H9 (cell line): Measurements from ENCODE around the gene PCNX2. TPM values are rescaled to one million over a fixed set of nuclear protein-coding genes. Genes with fewer than 3 reads are reported as not detected.

Experiments
- DNase-seq: peaks from one replicate; pipeline ENCODE4 v3.0.0-alpha.2; 2017
- H2AFZ ChIP-seq: one replicate; pipeline ENCODE4 v1.6.1; 2013; ENCODE audit warnings: mild to moderate bottlenecking, low read length, control low read depth, moderate library complexity
- H2AK5ac ChIP-seq: 2 replicates; pipeline ENCODE4 v1.6.1; 2013; ENCODE audit warnings: low read length, control low read depth, mixed read lengths; ENCODE audit not compliant: insufficient read length
- H2BK120ac ChIP-seq: one replicate; pipeline ENCODE4 v1.6.1; 2013; ENCODE audit warnings: low read depth, mild to moderate bottlenecking, low read length, control low read depth, inconsistent platforms; ENCODE audit not compliant: poor library complexity, severe bottlenecking
- H2BK12ac ChIP-seq: 2 replicates; pipeline ENCODE4 v1.6.1; 2013; ENCODE audit warnings: low read length, control low read depth, mixed read lengths, low read depth; ENCODE audit not compliant: insufficient read length
- H2BK15ac ChIP-seq: 2 replicates; pipeline ENCODE4 v1.6.1; 2013; ENCODE audit warnings: low read depth, low read length, control low read depth
- H2BK20ac ChIP-seq: one replicate; pipeline ENCODE4 v1.6.1; 2013; ENCODE audit warnings: low read depth, mild to moderate bottlenecking, low read length, control low read depth, inconsistent platforms; ENCODE audit not compliant: poor library complexity, severe bottlenecking
- H2BK5ac ChIP-seq: 2 replicates; pipeline ENCODE4 v1.6.1; 2013; ENCODE audit warnings: low read length, control low read depth, mixed read lengths; ENCODE audit not compliant: insufficient read length
- H3K14ac ChIP-seq: 2 replicates; pipeline ENCODE4 v1.6.1; 2013; ENCODE audit warnings: low read length, control low read depth; ENCODE audit not compliant: insufficient read depth
- H3K18ac ChIP-seq: 2 replicates; pipeline ENCODE4 v1.6.1; 2013; ENCODE audit warnings: low read depth, mild to moderate bottlenecking, mixed read lengths, low read length, control low read depth; ENCODE audit not compliant: insufficient read length
- H3K23ac ChIP-seq: 2 replicates; pipeline ENCODE4 v1.6.1; 2013; ENCODE audit warnings: low read length, control low read depth, mixed read lengths, low read depth; ENCODE audit not compliant: insufficient read length
- H3K23me2 ChIP-seq: 2 replicates; pipeline ENCODE4 v1.6.1; 2013; ENCODE audit warnings: low read depth, mild to moderate bottlenecking, mixed read lengths, low read length, control low read depth; ENCODE audit not compliant: insufficient read length, poor library complexity, severe bottlenecking
- H3K27ac ChIP-seq: 2 replicates; pipeline ENCODE4 v1.5.1; 2013; ENCODE audit warnings: low read length, control low read depth, mixed read lengths, low read depth; ENCODE audit not compliant: insufficient read length
- H3K27me3 ChIP-seq: 2 replicates; pipeline ENCODE4 v1.6.1; 2013; ENCODE audit warnings: low read length, control low read depth, inconsistent platforms; ENCODE audit not compliant: insufficient read depth
- H3K4ac ChIP-seq: 2 replicates; pipeline ENCODE4 v1.6.1; 2013; ENCODE audit warnings: low read depth, mild to moderate bottlenecking, control low read depth, inconsistent platforms, low read length, moderate library complexity
- H3K4me1 ChIP-seq: 2 replicates; pipeline ENCODE4 v1.6.1; 2013; ENCODE audit warnings: low read length, control low read depth, inconsistent platforms; ENCODE audit not compliant: insufficient read depth
- H3K4me2 ChIP-seq: 2 replicates; pipeline ENCODE4 v1.6.1; 2013; ENCODE audit warnings: low read length, control low read depth, mixed read lengths; ENCODE audit not compliant: insufficient read length, insufficient read depth
- H3K56ac ChIP-seq: 2 replicates; pipeline ENCODE4 v1.6.1; 2013; ENCODE audit warnings: low read depth, mild to moderate bottlenecking, mixed read lengths, low read length, control low read depth; ENCODE audit not compliant: insufficient read length
- H3K79me1 ChIP-seq: 2 replicates; pipeline ENCODE4 v1.6.1; 2013; ENCODE audit warnings: low read depth, mild to moderate bottlenecking, moderate library complexity, low read length, control low read depth, inconsistent platforms; ENCODE audit not compliant: insufficient read depth, poor library complexity, severe bottlenecking
- H3K79me2 ChIP-seq: 2 replicates; pipeline ENCODE4 v1.6.1; 2013; ENCODE audit warnings: low read length, control low read depth, inconsistent platforms; ENCODE audit not compliant: insufficient read depth
- H3K9ac ChIP-seq: 2 replicates; pipeline ENCODE4 v1.6.1; 2013; ENCODE audit warnings: low read length, control low read depth, mixed read lengths; ENCODE audit not compliant: insufficient read length; ENCODE audit errors: extremely low read depth
- H3K9me3 ChIP-seq: one replicate; pipeline ENCODE4 v1.6.1; 2013; ENCODE audit warnings: low read depth, low read length, inconsistent platforms; ENCODE audit not compliant: control insufficient read depth
- H3T11ph ChIP-seq: one replicate; pipeline ENCODE4 v1.6.1; 2013; ENCODE audit warnings: mild to moderate bottlenecking, low read length, control low read depth, inconsistent platforms
- H4K20me1 ChIP-seq: one replicate; pipeline ENCODE4 v1.6.1; 2013; ENCODE audit not compliant: control insufficient read depth, insufficient read length, insufficient read depth
- H4K5ac ChIP-seq: 2 replicates; pipeline ENCODE4 v1.6.1; 2013; ENCODE audit warnings: low read depth, mild to moderate bottlenecking, mixed read lengths, low read length, control low read depth; ENCODE audit not compliant: insufficient read length
- H4K8ac ChIP-seq: replicated peaks from 2 replicates; pipeline ENCODE4 v1.6.1; 2013; ENCODE audit warnings: low read length, control low read depth, mixed read lengths, low read depth; ENCODE audit not compliant: insufficient read length
- H4K91ac ChIP-seq: 2 replicates; pipeline ENCODE4 v1.6.1; 2013; ENCODE audit warnings: low read depth, mild to moderate bottlenecking, moderate library complexity, mixed read lengths, low read length, control low read depth; ENCODE audit not compliant: insufficient read length
- H3K27ac Mint-ChIP-seq, 3 experiments: 2 replicates in 2 of 3; 3 replicates in 1 of 3; pipeline ENCODE4 v1.8.0; 2020 to 2021; ENCODE audit warnings: mixed read lengths in 3 of 3, mild to moderate bottlenecking in 1 of 3, moderate library complexity in 1 of 3
- H3K27me3 Mint-ChIP-seq: 2 replicates; pipeline ENCODE4 v1.8.0; 2021; ENCODE audit warnings: low read depth, mild to moderate bottlenecking, moderate library complexity, mixed read lengths
- H3K36me3 Mint-ChIP-seq, 3 experiments: 2 replicates in 2 of 3; 3 replicates in 1 of 3; pipeline ENCODE4 v1.8.0; 2020 to 2021; ENCODE audit warnings: low read depth in 3 of 3, mixed read lengths in 3 of 3; ENCODE audit not compliant: insufficient read depth in 1 of 3
- H3K4me1 Mint-ChIP-seq, 2 experiments: 2 replicates each; pipeline ENCODE4 v1.8.0; 2020; ENCODE audit warnings: mixed read lengths in 2 of 2
- H3K4me3 Mint-ChIP-seq, 2 experiments: 2 replicates in 1 of 2; 3 replicates in 1 of 2; pipeline ENCODE4 v1.8.0; 2020 to 2021; ENCODE audit warnings: mild to moderate bottlenecking in 2 of 2, mixed read lengths in 2 of 2, moderate library complexity in 1 of 2
- H3K9me3 Mint-ChIP-seq, 2 experiments: 2 replicates in 1 of 2; 3 replicates in 1 of 2; pipeline ENCODE4 v1.8.0; 2020; ENCODE audit warnings: mild to moderate bottlenecking in 2 of 2, mixed read lengths in 2 of 2, moderate library complexity in 1 of 2
- WGBS: extraction: QIAGEN DNeasy Blood & Tissue Kit; methylation state at CpG from one replicate; pipeline ENCODE4 v1.1.7; 2013; ENCODE audit warnings: missing lambda C conversion rate, low lambda C conversion rate, mixed read lengths; ENCODE audit not compliant: insufficient read length; ENCODE audit errors: extremely low coverage; 5-methylcytosine and 5-hydroxymethylcytosine counted together
- total RNA-seq: library from RNA; stranded (reverse); gene quantifications from 2 replicates; pipeline ENCODE4 v1.2.1, GENCODE V29; 2021
- TF ChIP-seq, protein P1 (sequence below): fragments of 200-600 bp; sonication (generic); conservative IDR thresholded peaks from 3 replicates; pipeline ENCODE4 v1.8.0; 2021; ENCODE audit warnings: antibody characterized with exemption, mild to moderate bottlenecking

Gene PCNX2
- total RNA-seq, 1 experiment from 2014 or later: 45.1 TPM

DNA sequence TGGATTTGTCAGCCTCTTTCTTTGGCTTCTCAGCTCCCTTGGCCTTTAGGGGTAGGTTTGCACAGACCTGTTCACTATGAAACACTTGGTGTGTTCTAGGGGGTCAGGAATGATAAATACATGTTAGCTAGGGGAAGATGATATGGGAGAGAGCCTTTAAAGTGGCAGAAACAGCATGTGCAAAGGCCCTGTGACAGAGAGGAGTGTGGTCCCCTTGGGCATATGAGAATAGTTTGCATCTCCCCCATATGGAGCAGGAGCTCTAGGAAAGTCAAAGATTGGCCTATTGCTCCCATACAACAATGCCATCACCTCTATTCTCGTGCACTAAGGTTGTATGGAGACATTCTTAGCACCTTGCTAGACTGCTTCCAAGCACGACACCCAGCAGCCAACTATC is 355.8 kb downstream of the PCNX2 start:
- no peak overlapping the region for H3K4me3 Mint-ChIP-seq
- WGBS: no CpG with 5 or more reads among the region's 2 CpGs
- Histone ChIP-seq H3K4ac (no peak overlapping the region), H2BK15ac (no peak overlapping the region), H3K27ac (no peak overlapping the region), H3K79me1 (no peaks in the 10 kb centered on the region), H2BK12ac (no peak overlapping the region), H2BK20ac (no peak overlapping the region), H2BK120ac (no peak overlapping the region), H3K18ac (no peak overlapping the region), H3K14ac (no peak overlapping the region), H2AK5ac (no peak overlapping the region), H3K9me3 (no peaks in the 10 kb centered on the region), H4K91ac (no peak overlapping the region), H3T11ph (no peak overlapping the region), H3K9ac (no peak overlapping the region), H3K79me2 (no peaks in the 10 kb centered on the region), H2AFZ (no peak overlapping the region), H4K8ac (no peak overlapping the region), H3K56ac (no peak overlapping the region), H3K23ac (no peak overlapping the region), H4K20me1 (no peaks in the 10 kb centered on the region), H3K27me3 (no peaks in the 10 kb centered on the region), H2BK5ac (no peak overlapping the region), H3K23me2 (no peaks in the 10 kb centered on the region), H3K4me2 (no peak overlapping the region), H3K4me1 (no peaks in the 10 kb centered on the region), H4K5ac (no peak overlapping the region)
- H3K4me1 Mint-ChIP-seq: no peaks in the 10 kb centered on the region
- TF ChIP-seq, protein P1, sequence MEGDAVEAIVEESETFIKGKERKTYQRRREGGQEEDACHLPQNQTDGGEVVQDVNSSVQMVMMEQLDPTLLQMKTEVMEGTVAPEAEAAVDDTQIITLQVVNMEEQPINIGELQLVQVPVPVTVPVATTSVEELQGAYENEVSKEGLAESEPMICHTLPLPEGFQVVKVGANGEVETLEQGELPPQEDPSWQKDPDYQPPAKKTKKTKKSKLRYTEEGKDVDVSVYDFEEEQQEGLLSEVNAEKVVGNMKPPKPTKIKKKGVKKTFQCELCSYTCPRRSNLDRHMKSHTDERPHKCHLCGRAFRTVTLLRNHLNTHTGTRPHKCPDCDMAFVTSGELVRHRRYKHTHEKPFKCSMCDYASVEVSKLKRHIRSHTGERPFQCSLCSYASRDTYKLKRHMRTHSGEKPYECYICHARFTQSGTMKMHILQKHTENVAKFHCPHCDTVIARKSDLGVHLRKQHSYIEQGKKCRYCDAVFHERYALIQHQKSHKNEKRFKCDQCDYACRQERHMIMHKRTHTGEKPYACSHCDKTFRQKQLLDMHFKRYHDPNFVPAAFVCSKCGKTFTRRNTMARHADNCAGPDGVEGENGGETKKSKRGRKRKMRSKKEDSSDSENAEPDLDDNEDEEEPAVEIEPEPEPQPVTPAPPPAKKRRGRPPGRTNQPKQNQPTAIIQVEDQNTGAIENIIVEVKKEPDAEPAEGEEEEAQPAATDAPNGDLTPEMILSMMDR: no peak
- H3K9me3 Mint-ChIP-seq: no peaks in the 10 kb centered on the region
- peaks cover 5% of the 10 kb centered on the region for H3K27me3 Mint-ChIP-seq
- H3K27ac Mint-ChIP-seq: no peak overlapping the region
- H3K36me3 Mint-ChIP-seq: no peaks in the 10 kb centered on the region
- no peak for DNase-seq
